Posterior vena cava (tissue), 2 donors: ENCODE measurements around the gene CDK2AP2. TPM values are rescaled to one million over a fixed set of nuclear protein-coding genes. Genes with fewer than 3 reads are reported as not detected.
A peak's percentile ranks its signal among the peaks of the same experiment; 100 is the strongest.
"Not testable (repeated sequence)": the region's sequence is repeated elsewhere in the genome, so short reads cannot be mapped to it uniquely, and the experiment has no call there.

Experiments used
- DNase-seq: peaks from one replicate; pipeline ENCODE4 v3.0.0-alpha.2; 2020; ENCODE audit warnings: low spot score
- intact Hi-C, 2 donors: fragments of 100-400 bp; cut with DNase I; formaldehyde crosslinking; loops; one replicate each; pipeline versions ENCODE4 v1.14.1 to v1.14.2; 2022 to 2023
- long read RNA-seq, 2 donors: library from polyadenylated mRNA; unstranded; transcript quantifications; one replicate each; pipeline ENCODE4 v2.0.0, GENCODE V29; 2020 to 2021
- total RNA-seq, 2 donors: library from RNA; stranded (reverse); fragmentation: NEBNext Ultra II Directional; extraction: Animal tissue kit (Norgen Biotek cat#: 25700); gene quantifications; one replicate each; pipeline ENCODE4 v1.2.1, GENCODE V29; 2021
- donor health status: DM: yes; HTN: yes; CAD: no.
- donor health status: DM: yes; HTN: yes; CAD: no.

Gene CDK2AP2
- 10 to 100 TPM; 39.7 to 40.0 TPM for total RNA-seq
- long read RNA-seq, donor 1, transcript CDK2AP2-201 (4 exons, 1,378 nt) = major isoform, 21 of 30 reads
- long read RNA-seq, donor 1, partial matches to known transcripts = 3 of 30 reads
- long read RNA-seq, donor 1, other reads (novel, unspliced or antisense) = 1 of 30 reads
- long read RNA-seq, donor 2, transcript CDK2AP2-204 (4 exons, 923 nt) = minor isoform, 6 of 162 reads
- long read RNA-seq, donor 2, transcript CDK2AP2-202 (3 exons, 1,692 nt) = minor isoform, 18 of 162 reads
- long read RNA-seq, donor 2, transcript CDK2AP2-201 (4 exons, 1,378 nt) = major isoform, 129 of 162 reads
- long read RNA-seq, donor 2, partial matches to known transcripts = 0 of 162 reads
- long read RNA-seq, donor 2, other reads (novel, unspliced or antisense) = 4 of 162 reads

DNA sequence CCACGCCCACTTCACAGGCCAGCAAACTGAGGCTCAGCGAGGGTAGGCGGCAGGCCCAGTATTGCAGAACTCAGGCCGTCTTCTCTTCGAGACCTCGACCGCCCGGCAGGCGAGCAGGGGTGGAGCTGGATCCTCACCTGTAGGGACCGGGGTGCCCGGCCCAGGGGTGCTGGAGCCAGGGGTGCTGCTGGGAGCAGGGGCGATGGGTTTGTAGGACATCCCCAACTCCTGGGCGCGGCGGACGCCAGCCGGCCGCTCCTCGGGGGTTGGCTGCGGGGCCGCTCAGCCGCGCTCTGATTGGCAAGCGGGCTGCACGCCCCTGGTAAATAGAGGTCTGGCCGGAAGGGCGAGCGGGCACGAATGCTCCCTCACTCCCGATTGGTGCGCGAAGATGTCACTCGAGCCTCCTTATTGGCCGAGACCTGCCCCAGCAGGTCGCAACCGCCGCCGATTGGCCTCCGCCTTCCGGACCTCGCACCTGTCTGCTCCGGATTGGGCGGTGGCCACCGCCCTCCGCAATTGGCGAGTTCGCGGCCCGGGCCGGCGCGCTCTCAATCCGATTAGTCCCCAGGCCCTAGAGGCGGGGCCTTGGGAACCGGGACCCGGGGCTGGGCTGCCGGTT is at the start of gene CDK2AP2:
Gene CDK2AP2, minus strand, starts transcription at position 299 of the 622 bp plus-strand sequence. Its CDS starts 80 bp downstream, at position 219.
- peak; percentile 100 for DNase-seq
- intact Hi-C loops = loop anchor here in 1 of 2 donors (10.0 kb wide), 1 partner anchor 103 kb away; the partner anchor contains the start of genes PPP1CA and TBC1D10C

DNA sequence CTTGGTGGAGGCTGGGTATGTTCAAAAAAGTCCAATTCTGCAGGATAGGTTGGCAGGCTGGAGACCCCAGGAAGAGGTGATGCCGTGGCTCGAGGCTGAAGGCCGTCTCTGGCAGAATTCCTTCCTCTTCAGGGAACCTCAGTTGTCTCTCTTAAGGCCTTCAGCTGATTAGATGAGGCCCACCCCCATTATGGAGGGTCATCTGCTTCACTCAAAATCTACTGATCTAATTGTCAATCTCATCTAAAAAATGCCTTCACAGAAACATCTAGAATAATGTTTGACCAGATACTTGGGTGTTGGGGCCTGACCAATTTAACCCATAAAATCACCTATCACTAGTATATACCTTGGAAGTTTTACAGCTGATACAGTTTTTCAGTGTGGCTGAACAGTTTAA is 48.3 kb upstream of the CDK2AP2 start:
- intact Hi-C loops = no loop called here
- DNase-seq = no peak

- DNase-seq = not testable (repeated sequence)
Observed at GRCh38 chr11:67551697-67552096, 43.7 kb upstream of the CDK2AP2 start.

DNA sequence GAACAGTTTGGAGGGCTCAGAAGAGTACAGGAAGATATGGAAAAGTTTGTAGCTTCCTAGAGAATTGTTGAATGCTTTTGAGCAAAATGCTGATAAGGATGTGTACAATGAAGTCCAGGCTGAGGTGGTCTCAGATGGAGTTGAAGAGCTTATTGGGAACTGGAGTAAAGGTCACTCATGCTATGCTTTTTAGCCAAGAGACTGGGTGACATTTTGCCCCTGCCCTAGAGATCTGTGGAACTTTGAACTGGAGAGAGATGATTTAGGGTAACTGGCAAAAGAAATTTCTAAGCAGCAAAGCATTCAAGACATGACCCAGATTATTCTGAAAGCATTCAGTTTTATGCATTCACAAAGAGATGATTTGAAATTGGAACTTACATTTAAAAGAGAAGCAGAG is 43.2 kb upstream of the CDK2AP2 start:
- intact Hi-C loops = no loop called here
- DNase-seq = no peak

More at GRCh38 chr11:67551697-67552096, 43.7 kb upstream of the CDK2AP2 start:
- intact Hi-C loops = not testable (repeated sequence)

GRCh38 chr11:67548555-67549110 is 40.7 kb upstream of the CDK2AP2 start:
- intact Hi-C loops = no loop called here

DNA sequence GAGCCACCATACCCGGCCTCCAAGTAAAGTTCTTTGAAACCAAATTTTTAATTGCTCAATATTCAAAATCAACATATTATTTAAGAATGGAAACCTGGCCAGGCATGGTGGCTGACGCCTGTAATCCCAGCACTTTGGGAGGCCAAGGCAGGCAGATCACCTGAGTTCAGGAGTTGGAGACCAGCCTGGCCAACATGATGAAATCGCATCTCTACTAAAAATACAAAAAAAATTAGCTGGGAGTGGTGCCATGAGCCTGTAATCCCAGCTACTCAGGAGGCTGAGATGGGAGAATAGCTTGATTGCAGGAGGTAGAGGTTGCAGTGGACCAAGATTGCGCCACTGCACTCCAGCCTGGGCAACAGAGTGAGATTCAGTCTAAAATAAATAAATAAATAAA is 40.1 kb upstream of the CDK2AP2 start:
- intact Hi-C loops, DNase-seq: not testable (repeated sequence)

More at GRCh38 chr11:67548555-67549110, 40.7 kb upstream of the CDK2AP2 start:
- no peak for DNase-seq

DNA sequence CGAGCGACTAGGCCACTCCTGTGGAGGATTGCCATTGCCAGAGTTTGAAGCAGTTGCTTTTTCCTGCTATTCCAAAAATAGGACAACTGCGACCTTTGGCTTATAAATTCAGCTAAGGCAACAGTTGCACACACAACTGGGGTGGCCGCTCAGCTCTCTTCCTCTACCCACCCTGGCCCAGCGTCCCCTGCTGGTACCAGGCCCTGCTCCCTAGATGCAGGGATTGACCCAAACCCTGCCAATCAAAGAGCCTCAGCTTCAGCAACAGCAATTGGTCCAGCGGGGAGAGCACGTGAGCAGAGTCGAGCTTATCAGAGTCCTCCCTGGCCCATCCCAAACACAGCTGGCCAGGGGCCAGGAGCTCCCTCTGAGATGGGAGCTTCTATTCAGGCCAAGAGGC is 37.3 kb upstream of the CDK2AP2 start:
- intact Hi-C loops = no loop called here
- no peak for DNase-seq

DNA sequence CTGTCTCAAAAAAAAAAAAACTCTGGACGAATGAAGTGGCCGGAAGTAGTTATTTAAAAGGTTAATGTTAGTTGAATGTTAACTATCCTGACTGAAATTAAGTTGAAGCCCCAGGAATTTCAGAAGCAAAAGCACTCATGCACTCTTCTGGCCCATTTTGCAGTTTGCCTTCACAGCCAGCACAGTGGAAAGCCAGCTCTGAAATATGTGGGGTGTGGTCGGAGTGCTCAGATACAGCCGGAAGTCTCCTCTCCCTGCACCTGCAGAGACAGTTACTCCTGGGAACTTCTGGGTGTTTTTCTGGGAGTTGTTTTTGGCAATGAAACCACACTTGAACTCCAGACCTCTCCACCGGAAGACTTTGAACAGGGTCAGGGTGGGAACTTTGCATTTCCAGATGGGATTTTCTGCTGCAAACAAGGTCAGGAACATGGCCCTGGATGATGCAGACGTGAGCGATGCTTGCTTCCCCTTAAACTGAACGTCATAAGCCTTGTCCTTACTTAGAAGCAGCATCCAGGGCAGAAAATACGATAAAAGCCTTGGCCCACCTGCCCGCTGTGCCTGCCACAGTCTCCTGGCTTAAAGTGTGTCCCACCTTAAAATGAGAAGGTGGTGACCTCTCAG is 36.8 kb upstream of the CDK2AP2 start:
- intact Hi-C loops = no loop called here
- DNase-seq = no peak

DNA sequence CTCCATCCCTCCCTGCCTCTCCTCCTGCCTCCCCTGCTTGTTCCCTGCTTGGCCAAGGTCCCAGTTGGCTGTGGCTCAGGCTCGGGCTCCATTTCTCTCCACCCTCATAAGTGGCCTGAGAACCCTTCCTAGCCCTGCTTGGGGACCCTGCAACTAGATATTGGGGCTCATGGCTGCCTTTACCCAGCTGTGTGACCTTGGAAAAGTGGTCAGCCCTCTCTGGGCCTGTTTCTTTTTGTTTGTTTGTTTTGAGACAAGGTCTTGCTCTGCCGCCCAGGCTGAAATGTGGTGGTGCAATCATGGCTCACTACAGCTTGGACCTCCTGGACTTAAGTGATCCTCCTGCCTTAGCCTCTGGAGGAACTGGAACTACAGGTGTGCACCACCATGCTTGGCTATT is 35.6 kb upstream of the CDK2AP2 start:
- no peak for DNase-seq
- intact Hi-C loops = no loop called here

GRCh38 chr11:67542971-67543370 is 35.0 kb upstream of the CDK2AP2 start:
- no peak for DNase-seq
- intact Hi-C loops = loop anchor here in 1 of 2 donors (1.0 kb wide), 1 partner anchor 23 kb away; no protein-coding TSS in a partner anchor

- intact Hi-C loops = loop anchor here in 1 of 2 donors (1.0 kb wide), 1 partner anchor 24 kb away; no protein-coding TSS in a partner anchor
- no peak for DNase-seq
Observed at GRCh38 chr11:67542169-67542568, 34.2 kb upstream of the CDK2AP2 start.

- intact Hi-C loops = no loop called here
Observed at GRCh38 chr11:67541198-67541597, 33.2 kb upstream of the CDK2AP2 start.

GRCh38 chr11:67539550-67539949 is 31.6 kb upstream of the CDK2AP2 start:
- no peak for DNase-seq
- intact Hi-C loops = no loop called here

More at GRCh38 chr11:67541198-67541597, 33.2 kb upstream of the CDK2AP2 start:
- DNase-seq = no peak

DNA sequence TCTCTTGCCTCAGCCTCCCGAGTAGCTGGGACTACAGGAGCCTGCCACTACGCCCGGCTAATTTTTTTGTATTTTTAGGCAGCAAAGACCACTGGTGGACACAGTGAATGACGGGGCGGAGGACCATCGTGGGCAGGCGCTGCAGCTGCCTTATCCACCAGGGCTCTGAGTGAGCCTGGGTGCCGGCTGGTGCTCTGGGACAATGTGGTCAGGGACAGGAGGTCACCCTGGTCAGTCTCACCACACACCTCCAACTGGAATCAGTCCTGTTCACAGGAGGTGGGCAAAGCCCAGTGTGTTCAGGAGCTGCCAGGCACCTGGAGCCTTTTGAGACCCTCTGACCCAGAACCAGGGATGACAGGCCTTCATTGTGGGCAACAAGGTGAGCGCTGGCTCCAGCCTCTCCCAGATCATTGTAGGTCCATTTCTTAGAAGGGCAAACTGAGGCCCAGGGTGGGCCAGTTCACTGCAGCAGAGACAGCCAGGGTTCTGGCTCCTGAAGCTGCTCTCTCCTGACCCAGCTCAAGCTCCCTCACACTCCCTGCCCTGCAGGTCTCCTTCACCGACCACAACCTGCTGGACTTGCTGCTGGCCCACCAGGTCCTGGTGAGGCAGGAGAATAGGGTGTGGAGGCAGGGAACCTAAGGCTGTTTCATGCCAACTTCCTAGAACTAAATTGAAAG is 31.0 kb upstream of the CDK2AP2 start:
- no peak for DNase-seq
- intact Hi-C loops = no loop called here

- intact Hi-C loops = no loop called here
Observed at GRCh38 chr11:67538306-67538705, 30.3 kb upstream of the CDK2AP2 start.

DNA sequence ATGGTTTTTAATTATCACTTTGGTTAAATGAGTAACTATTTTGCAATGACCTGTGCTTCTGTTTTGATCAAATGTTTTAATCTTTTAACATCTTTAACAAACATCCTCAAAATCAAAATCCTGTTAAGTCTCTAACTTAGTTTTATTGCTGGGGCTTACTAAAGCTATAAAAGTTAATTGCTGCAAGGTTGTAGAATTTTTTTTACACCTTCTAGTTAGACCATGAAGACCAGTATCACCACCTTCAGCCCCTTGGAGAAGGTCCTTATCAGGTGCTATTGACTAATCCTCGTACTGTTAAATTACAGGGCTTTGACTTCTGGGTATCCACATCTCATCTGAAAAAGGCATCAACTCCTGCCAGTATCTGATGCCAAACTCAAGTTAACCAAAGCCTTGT is 27.6 kb upstream of the CDK2AP2 start:
- intact Hi-C loops = no loop called here
- DNase-seq = no peak

More at GRCh38 chr11:67538306-67538705, 30.3 kb upstream of the CDK2AP2 start:
- DNase-seq = no peak

- intact Hi-C loops = no loop called here
- no peak for DNase-seq
Observed at GRCh38 chr11:67534070-67534679, 26.2 kb upstream of the CDK2AP2 start.

GRCh38 chr11:67532889-67533288 is 24.9 kb upstream of the CDK2AP2 start:
- intact Hi-C loops = no loop called here
- DNase-seq = no peak

GRCh38 chr11:67530282-67530592 is 22.3 kb upstream of the CDK2AP2 start:
- intact Hi-C loops = no loop called here
- DNase-seq = no peak
